Measurements from ENCODE around the gene ANKMY1. TPM values are rescaled to one million over a fixed set of nuclear protein-coding genes. Genes with fewer than 3 reads are reported as not detected.

ANKMY1 gene
- total and polyA plus RNA-seq, 12 donors = 1.9 to 15.6 (median 5.3) TPM

GRCh38 chr2:240576036-240576435 lies 18.2 kb upstream of the ANKMY1 start:
- TF ChIP-seq, protein P1, sequence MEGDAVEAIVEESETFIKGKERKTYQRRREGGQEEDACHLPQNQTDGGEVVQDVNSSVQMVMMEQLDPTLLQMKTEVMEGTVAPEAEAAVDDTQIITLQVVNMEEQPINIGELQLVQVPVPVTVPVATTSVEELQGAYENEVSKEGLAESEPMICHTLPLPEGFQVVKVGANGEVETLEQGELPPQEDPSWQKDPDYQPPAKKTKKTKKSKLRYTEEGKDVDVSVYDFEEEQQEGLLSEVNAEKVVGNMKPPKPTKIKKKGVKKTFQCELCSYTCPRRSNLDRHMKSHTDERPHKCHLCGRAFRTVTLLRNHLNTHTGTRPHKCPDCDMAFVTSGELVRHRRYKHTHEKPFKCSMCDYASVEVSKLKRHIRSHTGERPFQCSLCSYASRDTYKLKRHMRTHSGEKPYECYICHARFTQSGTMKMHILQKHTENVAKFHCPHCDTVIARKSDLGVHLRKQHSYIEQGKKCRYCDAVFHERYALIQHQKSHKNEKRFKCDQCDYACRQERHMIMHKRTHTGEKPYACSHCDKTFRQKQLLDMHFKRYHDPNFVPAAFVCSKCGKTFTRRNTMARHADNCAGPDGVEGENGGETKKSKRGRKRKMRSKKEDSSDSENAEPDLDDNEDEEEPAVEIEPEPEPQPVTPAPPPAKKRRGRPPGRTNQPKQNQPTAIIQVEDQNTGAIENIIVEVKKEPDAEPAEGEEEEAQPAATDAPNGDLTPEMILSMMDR (IDR thresholded peaks at IDR 0.05) = no peak
- peaks cover 0 to 72% (median 41%) of the 10 kb centered on the region in 9 donors for H3K36me3 ChIP-seq
- intact Hi-C loops (cut with DNase I) = no loop called here
- H3K4me1 ChIP-seq = peaks cover 6 to 34% (median 26%) of the 10 kb centered on the region in 9 donors
- ATAC-seq (no peak), DNase-seq (peak in 1 of 2 donors; percentile 1)
- no peak overlapping the region for H3K27ac ChIP-seq
- H3K27me3 ChIP-seq = no peaks in the 10 kb centered on the region
- no peak overlapping the region for H3K4me3 ChIP-seq
- peaks cover 0 to 4% (median 0%) of the 10 kb centered on the region in 11 donors for H3K9me3 ChIP-seq
- 75 to 81% methylated on average over 6 of the region's 6 CpGs for WGBS, 2 donors

GRCh38 chr2:240575101-240575965 lies 17.5 kb upstream of the ANKMY1 start:
- intact Hi-C loops (cut with DNase I) = no loop called here
- ATAC-seq (no peak), DNase-seq (peak in 1 of 2 donors; percentile 11)
- TF ChIP-seq, protein P1 (IDR thresholded peaks at IDR 0.05) = no peak
- 89 to 93% methylated on average over 23 of the region's 23 CpGs for WGBS, 2 donors
- H3K4me1 ChIP-seq = peaks cover 6 to 38% (median 31%) of the 10 kb centered on the region in 9 donors
- no peak overlapping the region for H3K4me3 ChIP-seq
- no peaks in the 10 kb centered on the region for H3K9me3 ChIP-seq
- no peaks in the 10 kb centered on the region for H3K27me3 ChIP-seq
- no peak overlapping the region for H3K27ac ChIP-seq
- H3K36me3 ChIP-seq = peaks cover 0 to 75% (median 41%) of the 10 kb centered on the region in 9 donors

DNA sequence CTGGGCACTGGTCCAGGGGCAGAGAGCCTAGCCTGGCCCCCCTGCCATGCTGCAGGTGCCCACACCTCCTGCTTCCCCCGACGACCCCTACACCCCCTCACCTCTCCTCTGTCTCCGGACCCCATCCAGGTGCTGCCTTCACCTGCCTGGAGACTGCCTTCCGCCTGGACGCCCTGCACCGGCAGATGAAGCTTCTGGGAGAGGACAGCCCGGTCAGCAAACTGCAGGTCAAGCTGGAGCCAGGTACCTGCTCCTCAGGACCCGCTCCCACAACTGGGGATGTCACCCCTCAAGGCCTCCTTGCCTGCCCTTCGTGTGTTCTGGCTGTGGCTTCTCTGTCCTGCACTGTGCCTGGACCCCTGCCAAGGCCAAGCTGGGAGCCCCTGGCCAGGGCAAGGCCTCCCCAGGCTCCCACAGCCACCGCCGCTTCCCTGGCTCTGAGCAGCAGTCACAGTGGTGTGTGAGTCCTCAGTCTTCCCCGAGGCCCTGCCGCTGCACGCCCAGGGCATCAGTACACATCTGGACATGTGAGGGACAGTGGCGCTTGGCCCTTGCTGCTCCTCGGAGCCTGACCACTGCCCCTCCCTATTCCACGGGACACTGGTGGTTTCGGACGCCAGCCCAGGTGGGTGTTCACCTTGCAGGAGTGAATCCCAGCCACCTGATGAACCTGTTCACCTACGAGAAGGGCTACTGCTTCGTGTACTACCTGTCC lies 16.8 kb upstream of the ANKMY1 start:
- H3K4me1 ChIP-seq = peaks cover 8 to 38% (median 33%) of the 10 kb centered on the region in 9 donors
- intact Hi-C loops (cut with DNase I) = no loop called here
- no peaks in the 10 kb centered on the region for H3K27me3 ChIP-seq
- H3K9me3 ChIP-seq = no peaks in the 10 kb centered on the region
- ATAC-seq (no peak), DNase-seq (peak in 1 of 2 donors; percentile 22)
- no peak overlapping the region for H3K27ac ChIP-seq
- TF ChIP-seq, protein P1 (IDR thresholded peaks at IDR 0.05) = no peak
- 86 to 89% methylated on average over 21 of the region's 21 CpGs for WGBS, 2 donors
- H3K4me3 ChIP-seq = no peak overlapping the region
- H3K36me3 ChIP-seq = peaks cover 0 to 76% (median 41%) of the 10 kb centered on the region in 9 donors
